Stomach (tissue), 9 donors: ENCODE data around the gene M1AP. TPM values are rescaled to one million over a fixed set of nuclear protein-coding genes. Genes with fewer than 3 reads are reported as not detected.
A peak's percentile ranks its signal among the peaks of the same experiment; 100 is the strongest.

ENCODE experiments used
- DNase-seq, 2 donors: peaks; one replicate each; pipeline versions ENCODE4 v3.0.0 to v3.0.0-alpha.2; 2013 to 2019
- H3K27ac ChIP-seq, 5 donors: fragments of 200-600 bp in 4 of 5; sonication (generic) in 4 of 5; one replicate each; pipeline ENCODE4 v1.5.1; 2013 to 2019; ENCODE audit warnings: mild to moderate bottlenecking in 1 of 5, moderate library complexity in 1 of 5
- H3K27me3 ChIP-seq, 3 donors: fragments of 200-600 bp; sonication (generic); one replicate each; pipeline ENCODE4 v1.5.1; 2017 to 2019; ENCODE audit warnings: mixed run types in 1 of 3
- H3K36me3 ChIP-seq, 4 donors: fragments of 200-600 bp; sonication (generic); 1 replicate in 3 of 4; 2 replicates in 1 of 4; pipeline ENCODE4 v1.5.1; 2016 to 2019
- H3K4me1 ChIP-seq, 4 donors: fragments of 200-600 bp; sonication (generic); one replicate each; pipeline ENCODE4 v1.5.1; 2016 to 2019
- H3K4me3 ChIP-seq, 4 donors: fragments of 200-600 bp; sonication (generic) in 3 of 4; one replicate each; pipeline ENCODE4 v1.5.1; 2016 to 2019; ENCODE audit warnings: mild to moderate bottlenecking in 1 of 4
- H3K9me3 ChIP-seq, 4 donors: fragments of 200-600 bp; sonication (generic); one replicate each; pipeline ENCODE4 v1.5.1; 2016 to 2019
- CTCF ChIP-seq, 7 experiments: fragments of 450-650 bp in 4 of 7; fragments of 200-600 bp in 3 of 7; sonication (generic) in 3 of 7; IDR thresholded peaks; one replicate each; pipeline ENCODE4 v1.5.1; 2016 to 2019; ENCODE audit warnings: antibody characterized with exemption in 7 of 7, control low read depth in 2 of 7, mild to moderate bottlenecking in 1 of 7
- EP300 ChIP-seq: sonication (generic); formaldehyde crosslinking; IDR thresholded peaks from one replicate; pipeline ENCODE4 v1.6.1; 2017; ENCODE audit warnings: antibody characterized with exemption
- POLR2A ChIP-seq, 4 donors: fragments of 450-650 bp; IDR thresholded peaks; one replicate each; pipeline ENCODE4 v1.6.1; 2016; ENCODE audit warnings: antibody characterized with exemption in 4 of 4, control low read depth in 2 of 4, mild to moderate bottlenecking in 1 of 4, moderate library complexity in 1 of 4
- POLR2AphosphoS5 ChIP-seq, 3 donors: sonication (generic); formaldehyde crosslinking; IDR thresholded peaks; one replicate each; pipeline ENCODE4 v1.6.1; 2016; ENCODE audit warnings: antibody characterized with exemption in 3 of 3
- WGBS, 5 donors: extraction: QIAGEN DNeasy Blood & Tissue Kit in 3 of 5; methylation state at CpG; one replicate each; pipeline versions ENCODE4 v1.1.5 to v1.1.7; 2013 to 2018; 5-methylcytosine and 5-hydroxymethylcytosine counted together
- intact Hi-C: fragments of 100-400 bp; cut with DNase I; formaldehyde crosslinking; loops from one replicate; pipeline ENCODE4 v1.15.1; 2023; ENCODE audit warnings: low total_unique reads
- polyA plus RNA-seq, 3 donors: library from polyadenylated mRNA; stranded (reverse); fragments of 200-250 nt; gene quantifications; one replicate each; pipeline ENCODE4 v1.2.3, GENCODE V29; 2013
- total RNA-seq, 5 donors: library from RNA; depleted of rRNA; stranded (reverse); fragments of >200 nt; gene quantifications; one replicate each; pipeline versions ENCODE4 v1.1.0 to v1.2.3, GENCODE V29; 2014 to 2016
- donor health status: healthy with polysubstance abuse.
- donor health status: Bipolar disorder and iron deficiency.
- donor health status: healthy.

Gene M1AP
- total and polyA plus RNA-seq, 8 donors, result 0.18 to 27.1 (median 0.31) TPM; not detected in 3

DNA sequence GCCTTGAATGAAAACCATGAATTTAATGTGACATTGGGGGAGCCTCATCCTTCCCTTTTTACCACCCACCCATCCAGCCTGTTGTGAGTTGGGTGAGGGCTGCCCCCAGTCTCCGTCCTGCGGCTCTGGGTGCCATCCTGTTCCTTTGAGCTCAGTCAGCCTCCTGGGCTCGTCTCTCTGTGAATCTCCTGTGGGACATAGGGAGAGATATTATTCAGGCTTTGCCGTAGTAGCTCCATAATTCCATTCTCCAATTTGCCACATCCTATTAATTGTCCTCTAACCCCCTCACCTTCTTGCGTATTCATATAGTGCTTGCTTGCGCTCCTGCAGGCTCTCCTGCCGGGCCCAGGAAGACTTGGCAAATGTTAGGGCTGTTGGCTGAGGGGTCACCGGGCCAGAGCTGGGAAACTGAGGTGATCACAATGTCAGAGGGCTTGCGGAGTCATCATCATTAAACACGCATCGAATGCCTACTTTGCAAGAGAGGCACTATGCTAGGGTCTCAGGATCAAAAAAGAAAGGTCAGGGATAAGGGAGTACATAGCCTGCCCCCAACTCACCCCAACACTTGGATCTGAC is 121.4 kb downstream of the M1AP start:
- no peak overlapping the region for H3K27ac ChIP-seq
- WGBS, 5 donors, result 96 to 99% (median 98%) methylated on average over 11 of the region's 11 CpGs
- no peak for DNase-seq
- no peaks in the 10 kb centered on the region for H3K9me3 ChIP-seq
- peaks cover 25 to 45% (median 32%) of the 10 kb centered on the region in 4 donors for H3K4me1 ChIP-seq
- peaks cover 23 to 36% (median 29%) of the 10 kb centered on the region in 4 donors for H3K36me3 ChIP-seq
- intact Hi-C loops, result no loop called here
- no peaks in the 10 kb centered on the region for H3K27me3 ChIP-seq
- TF ChIP-seq CTCF (IDR thresholded peaks at IDR 0.05) (no peak), POLR2AphosphoS5 (IDR thresholded peaks at IDR 0.05) (no peak), POLR2A (IDR thresholded peaks at IDR 0.05) (no peak), EP300 (no peak)
- no peak overlapping the region for H3K4me3 ChIP-seq

DNA sequence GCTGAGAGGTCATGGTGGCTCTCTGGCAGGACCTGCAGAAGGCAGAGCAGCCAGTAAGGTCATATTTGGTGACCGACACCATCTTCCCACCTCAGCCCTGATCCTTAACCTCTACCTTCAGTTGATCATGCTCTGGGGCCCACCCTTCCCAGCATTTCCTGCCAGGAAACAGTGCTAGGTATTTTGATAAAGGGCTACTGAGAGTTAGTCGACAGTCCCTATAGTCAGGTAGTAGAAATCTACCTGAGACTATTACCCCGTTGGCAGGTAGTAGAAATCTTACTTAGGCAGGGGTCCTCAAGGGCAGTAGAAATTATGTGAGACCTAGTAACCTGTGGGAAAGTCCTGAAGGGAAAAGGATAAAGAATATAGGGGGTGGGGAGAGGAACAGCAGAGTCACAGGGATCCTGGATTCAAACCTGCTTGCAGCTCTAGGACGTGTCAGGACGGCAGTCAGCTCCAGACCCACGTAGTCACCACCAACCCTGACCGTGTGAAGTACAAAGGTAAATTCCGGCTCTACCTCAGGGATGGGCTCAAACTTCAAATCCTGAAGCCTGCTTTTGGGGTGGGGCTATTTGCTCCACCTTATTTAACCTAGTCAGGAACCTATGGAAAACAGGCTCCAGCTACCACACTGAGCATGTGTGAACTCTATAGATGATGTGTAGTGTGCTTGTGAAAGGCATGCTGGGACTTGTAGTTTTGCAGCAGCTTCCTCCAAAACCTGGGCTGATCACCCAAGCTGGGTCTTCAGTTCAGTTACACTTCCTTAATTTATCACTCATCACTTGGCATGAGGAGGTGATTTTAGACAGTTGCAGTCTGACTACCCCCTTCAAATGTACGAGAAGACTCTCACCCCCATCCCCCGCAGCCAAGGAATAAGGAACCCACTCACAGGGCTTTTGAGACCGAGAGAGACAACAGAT is 122.1 kb downstream of the M1AP start, which contains the start of gene DQX1:
TSS of gene DQX1 (minus strand) at position 515 of the 932 bp plus-strand sequence. CDS start at position 13, 502 bp downstream.
- whole genome bisulfite sequencing, 5 donors, result 55 to 71% (median 67%) methylated on average over 11 of the region's 11 CpGs
- peaks cover 20 to 38% (median 25%) of the 10 kb centered on the region in 4 donors for H3K4me1 ChIP-seq
- peaks cover 23 to 31% (median 29%) of the 10 kb centered on the region in 4 donors for H3K36me3 ChIP-seq
- intact Hi-C loops, result no loop called here
- DNase-seq, result peak in 1 of 2 donors; percentile 89
- peak within 1 kb of the TSS in 1 of 4 donors; percentile 4 for H3K4me3 ChIP-seq
- H3K27me3 ChIP-seq, result peaks cover 0 to under 1% (median 0%) of the 10 kb centered on the region in 3 donors
- TF ChIP-seq POLR2A (IDR thresholded peaks at IDR 0.05) (no peak), CTCF (IDR thresholded peaks at IDR 0.05) (no peak), POLR2AphosphoS5 (IDR thresholded peaks at IDR 0.05) (peak in 1 of 3 donors; percentile 23), EP300 (no peak)
- H3K27ac ChIP-seq, result peak within 1 kb of the TSS in 1 of 5 donors; percentile 15
- no peaks in the 10 kb centered on the region for H3K9me3 ChIP-seq

GRCh38 chr2:74524955-74525716 is 123.0 kb downstream of the M1AP start:
- intact Hi-C loops, result no loop called here
- no peaks in the 10 kb centered on the region for H3K9me3 ChIP-seq
- H3K4me3 ChIP-seq, result no peak overlapping the region
- peaks cover 23 to 31% (median 29%) of the 10 kb centered on the region in 4 donors for H3K36me3 ChIP-seq
- no peak overlapping the region for H3K27ac ChIP-seq
- no peak for TF ChIP-seq EP300
- TF ChIP-seq CTCF (IDR thresholded peaks at IDR 0.05), result no peak
- no peak for TF ChIP-seq POLR2A (IDR thresholded peaks at IDR 0.05)
- no peak for TF ChIP-seq POLR2AphosphoS5 (IDR thresholded peaks at IDR 0.05)
- peaks cover 0 to 9% (median 0%) of the 10 kb centered on the region in 3 donors for H3K27me3 ChIP-seq
- no peak for DNase-seq
- WGBS, 5 donors, result 89 to 94% (median 93%) methylated on average over 10 of the region's 10 CpGs
- H3K4me1 ChIP-seq, result peaks cover 15 to 31% (median 18%) of the 10 kb centered on the region in 4 donors

- Histone ChIP-seq H3K4me1 (peaks cover 14 to 29% (median 18%) of the 10 kb centered on the region in 4 donors), H3K36me3 (peaks cover 23 to 31% (median 29%) of the 10 kb centered on the region in 4 donors), H3K9me3 (no peaks in the 10 kb centered on the region), H3K27ac (no peak overlapping the region), H3K4me3 (no peak overlapping the region), H3K27me3 (peaks cover 0 to 20% (median 10%) of the 10 kb centered on the region in 3 donors)
- WGBS, 5 donors, result 83 to 89% (median 88%) methylated on average over 8 to 9 of the region's 9 CpGs
- no peak for DNase-seq
- intact Hi-C loops, result no loop called here
- TF ChIP-seq POLR2AphosphoS5 (IDR thresholded peaks at IDR 0.05) (no peak), POLR2A (IDR thresholded peaks at IDR 0.05) (no peak), CTCF (IDR thresholded peaks at IDR 0.05) (no peak), EP300 (no peak)
These were observed 124.1 kb downstream of the M1AP start for GRCh38 chr2:74524005-74524404.
